ENCODE results near the gene PCSK6.
"Not testable (repeated sequence)": the region's sequence is repeated elsewhere in the genome, so short reads cannot be mapped to it uniquely, and the experiment has no call there.

PCSK6 gene

DNA sequence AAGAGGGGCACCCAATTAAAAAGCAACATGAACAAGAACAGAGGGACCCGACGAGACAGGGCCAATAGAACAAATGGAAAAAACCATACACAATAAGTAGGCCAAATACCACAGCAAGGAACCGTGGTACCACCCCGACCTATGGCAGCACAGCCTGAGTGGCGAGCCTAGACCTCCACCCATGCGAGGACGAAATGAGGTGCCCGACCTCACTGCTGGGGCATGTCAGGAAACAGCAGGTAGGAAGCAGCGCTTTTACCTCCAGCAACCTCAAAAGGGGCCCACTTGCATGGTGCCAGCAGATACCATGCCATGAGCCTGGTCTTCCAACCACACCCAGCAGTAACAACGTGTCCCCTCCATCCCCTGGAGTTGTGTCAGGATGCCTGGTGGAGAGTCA, 77.9 kb downstream of the PCSK6 start:
- Histone ChIP-seq H3K27me3 (ENCODE audit: control insufficient read depth, insufficient read depth, low read length) (no peaks in the 10 kb centered on the region), H3K9me3 (ENCODE audit: control insufficient read depth, insufficient read depth, low read length) (no peaks in the 10 kb centered on the region), H3K27ac (ENCODE audit: low read depth, low read length) (no peak overlapping the region), H3K9ac (ENCODE audit: low read depth, low read length) (no peak overlapping the region), H3K4me3 (ENCODE audit: low read depth, low read length) (no peak overlapping the region), H3K4me1 (ENCODE audit: control insufficient read depth, insufficient read depth, low read length) (peaks cover 8% of the 10 kb centered on the region; the same call in 1 of the 2 replicates), H3K36me3 (ENCODE audit: control insufficient read depth, insufficient read depth, low read length) (no peaks in the 10 kb centered on the region)

DNA sequence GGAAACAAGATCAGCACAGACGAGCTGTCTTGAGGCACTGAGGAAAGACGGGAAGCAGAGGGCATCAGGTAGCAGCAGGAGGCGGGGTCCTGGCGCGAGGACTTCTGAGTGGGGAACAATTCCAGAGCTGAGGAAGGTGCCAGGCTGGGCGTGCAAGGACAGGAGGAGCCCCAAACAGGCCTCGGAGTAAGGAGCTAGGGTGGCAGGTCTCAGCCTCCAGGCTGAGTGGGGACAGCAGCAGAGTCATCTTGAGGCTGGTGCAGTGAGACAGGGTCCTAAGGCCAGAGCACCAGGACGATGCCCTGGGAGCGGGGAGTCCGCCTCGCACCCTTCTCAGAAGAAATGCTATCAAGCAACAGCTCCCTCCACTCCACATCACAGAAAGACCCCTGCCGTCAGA, 78.4 kb downstream of the PCSK6 start:
- Histone ChIP-seq H3K4me3 (ENCODE audit: low read depth, low read length) (no peak overlapping the region), H3K4me1 (ENCODE audit: control insufficient read depth, insufficient read depth, low read length) (peaks cover 8% of the 10 kb centered on the region; the same call in 1 of the 2 replicates), H3K27ac (ENCODE audit: low read depth, low read length) (no peak overlapping the region), H3K36me3 (ENCODE audit: control insufficient read depth, insufficient read depth, low read length) (no peaks in the 10 kb centered on the region), H3K9ac (ENCODE audit: low read depth, low read length) (no peak overlapping the region), H3K27me3 (ENCODE audit: control insufficient read depth, insufficient read depth, low read length) (no peaks in the 10 kb centered on the region), H3K9me3 (ENCODE audit: control insufficient read depth, insufficient read depth, low read length) (no peaks in the 10 kb centered on the region)

DNA sequence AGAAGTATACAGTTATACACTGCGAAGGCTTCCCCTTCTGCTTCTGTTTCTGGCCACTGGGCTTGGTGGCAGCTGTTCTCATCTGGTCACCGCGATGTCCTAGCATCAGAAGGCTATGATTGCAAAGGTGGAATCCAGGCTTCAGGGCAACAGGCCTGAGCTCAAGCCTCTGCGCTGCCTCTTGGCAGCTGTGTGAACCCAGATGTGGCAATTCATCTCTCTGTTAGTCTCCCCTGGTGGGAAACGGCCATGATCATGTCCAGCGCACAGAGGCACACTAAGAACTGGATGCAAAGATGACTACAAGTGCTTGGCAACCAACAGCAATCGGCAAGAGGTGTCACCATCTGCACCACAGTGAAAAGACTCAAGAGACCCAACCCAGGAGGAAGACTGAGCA, 78.9 kb downstream of the PCSK6 start:
- no peaks in the 10 kb centered on the region for H3K27me3 ChIP-seq (ENCODE audit: control insufficient read depth, insufficient read depth, low read length)
- no peak overlapping the region for H3K9ac ChIP-seq (ENCODE audit: low read depth, low read length)
- no peaks in the 10 kb centered on the region for H3K9me3 ChIP-seq (ENCODE audit: control insufficient read depth, insufficient read depth, low read length)
- peaks cover 8% of the 10 kb centered on the region; the same call in 1 of the 2 replicates for H3K4me1 ChIP-seq (ENCODE audit: control insufficient read depth, insufficient read depth, low read length)
- H3K36me3 ChIP-seq (ENCODE audit: control insufficient read depth, insufficient read depth, low read length), result no peaks in the 10 kb centered on the region
- H3K27ac ChIP-seq (ENCODE audit: low read depth, low read length), result no peak overlapping the region
- no peak overlapping the region for H3K4me3 ChIP-seq (ENCODE audit: low read depth, low read length)

DNA sequence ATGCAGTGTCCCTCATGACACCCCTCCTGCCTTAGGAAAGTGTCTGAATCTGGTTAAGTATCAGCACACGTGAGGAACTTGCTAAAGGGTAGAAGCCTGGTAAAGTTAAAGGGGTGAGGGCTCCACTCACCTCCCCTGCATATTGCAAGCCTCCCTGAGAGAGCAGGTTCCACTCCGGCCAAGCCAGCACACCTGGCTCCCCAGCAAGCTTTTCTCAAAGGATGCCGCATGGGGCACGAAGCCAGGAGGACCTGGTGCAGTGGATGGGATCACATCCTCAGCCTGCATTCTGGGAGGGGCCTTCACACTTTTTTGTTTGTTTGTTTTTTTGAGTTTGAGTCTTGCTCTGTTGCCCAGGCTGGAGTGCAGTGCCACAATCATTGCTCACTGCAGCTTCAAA, 79.9 kb downstream of the PCSK6 start:
- Histone ChIP-seq H3K9me3 (ENCODE audit: control insufficient read depth, insufficient read depth, low read length) (no peaks in the 10 kb centered on the region), H3K4me1 (ENCODE audit: control insufficient read depth, insufficient read depth, low read length) (peaks cover 8% of the 10 kb centered on the region; the same call in 1 of the 2 replicates), H3K27me3 (ENCODE audit: control insufficient read depth, insufficient read depth, low read length) (no peaks in the 10 kb centered on the region), H3K27ac (ENCODE audit: low read depth, low read length) (no peak overlapping the region), H3K36me3 (ENCODE audit: control insufficient read depth, insufficient read depth, low read length) (no peaks in the 10 kb centered on the region), H3K9ac (ENCODE audit: low read depth, low read length) (no peak overlapping the region), H3K4me3 (ENCODE audit: low read depth, low read length) (no peak overlapping the region)

DNA sequence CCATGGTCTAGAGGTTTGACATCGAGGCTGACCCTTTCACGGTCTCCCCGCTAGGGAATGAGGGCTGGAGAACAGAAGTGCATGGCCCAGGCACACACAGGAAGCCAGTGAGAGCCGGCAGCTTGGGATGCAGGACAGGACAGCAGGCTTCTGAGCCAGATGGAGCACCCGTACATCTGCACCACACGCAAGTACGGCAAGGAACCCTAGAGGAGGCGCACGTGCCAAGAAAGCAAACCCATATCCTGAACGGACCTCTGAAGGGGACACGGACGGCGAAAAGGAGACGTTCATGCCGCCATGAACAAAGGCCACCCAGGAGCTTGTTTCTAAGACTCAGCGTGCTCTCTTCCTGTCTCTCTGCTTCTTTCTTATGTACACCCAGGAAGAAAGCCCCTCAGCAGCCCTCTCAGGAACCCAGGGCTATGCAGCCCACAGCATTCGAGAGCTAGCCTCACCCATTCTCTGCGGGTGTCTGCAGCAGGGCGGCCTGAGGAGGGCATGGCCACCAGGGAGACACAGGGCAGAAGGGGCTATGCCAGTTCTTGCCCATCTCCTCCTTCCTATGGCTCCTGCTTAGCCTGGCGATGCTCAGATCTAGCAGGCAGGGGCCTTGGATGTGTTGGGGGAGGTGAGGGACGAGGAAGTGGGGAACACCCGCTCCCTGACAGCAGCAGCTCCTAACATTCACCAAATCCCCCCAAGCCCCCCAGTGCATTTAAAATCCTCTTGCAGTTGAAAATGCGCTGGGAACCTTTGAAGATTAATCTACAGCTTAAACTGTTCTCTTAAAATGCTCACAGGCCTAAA, 81.3 kb downstream of the PCSK6 start:
- Histone ChIP-seq H3K27me3 (ENCODE audit: control insufficient read depth, insufficient read depth, low read length) (no peaks in the 10 kb centered on the region), H3K4me1 (ENCODE audit: control insufficient read depth, insufficient read depth, low read length) (peaks cover 8% of the 10 kb centered on the region; the same call in 1 of the 2 replicates), H3K9me3 (ENCODE audit: control insufficient read depth, insufficient read depth, low read length) (no peaks in the 10 kb centered on the region), H3K4me3 (ENCODE audit: low read depth, low read length) (no peak overlapping the region), H3K27ac (ENCODE audit: low read depth, low read length) (no peak overlapping the region), H3K9ac (ENCODE audit: low read depth, low read length) (no peak overlapping the region), H3K36me3 (ENCODE audit: control insufficient read depth, insufficient read depth, low read length) (no peaks in the 10 kb centered on the region)

DNA sequence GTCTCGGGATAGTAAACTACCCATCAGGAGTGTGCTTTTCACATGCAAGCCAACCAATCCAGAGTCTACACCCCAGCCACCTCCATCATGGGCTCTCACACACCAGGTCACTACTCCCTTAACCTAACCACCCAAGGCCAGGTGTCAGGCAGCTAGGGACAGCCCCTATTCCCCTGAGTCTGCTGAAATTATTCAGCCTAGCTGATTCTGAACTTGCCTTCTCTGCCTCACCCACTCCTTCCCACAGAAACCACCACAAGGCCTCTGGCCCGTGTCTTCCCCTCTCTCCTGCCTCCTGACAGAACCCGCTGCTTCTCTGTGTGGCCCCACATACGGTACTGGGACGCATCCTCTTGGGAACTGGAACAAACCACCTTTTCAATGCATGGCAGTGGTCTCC, 82.1 kb downstream of the PCSK6 start:
- H3K4me1 ChIP-seq (ENCODE audit: control insufficient read depth, insufficient read depth, low read length), result peaks cover 8% of the 10 kb centered on the region; the same call in 1 of the 2 replicates
- H3K27me3 ChIP-seq (ENCODE audit: control insufficient read depth, insufficient read depth, low read length), result no peaks in the 10 kb centered on the region
- H3K36me3 ChIP-seq (ENCODE audit: control insufficient read depth, insufficient read depth, low read length), result no peaks in the 10 kb centered on the region
- H3K9ac ChIP-seq (ENCODE audit: low read depth, low read length), result no peak overlapping the region
- H3K27ac ChIP-seq (ENCODE audit: low read depth, low read length), result no peak overlapping the region
- no peak overlapping the region for H3K4me3 ChIP-seq (ENCODE audit: low read depth, low read length)
- H3K9me3 ChIP-seq (ENCODE audit: control insufficient read depth, insufficient read depth, low read length), result no peaks in the 10 kb centered on the region

DNA sequence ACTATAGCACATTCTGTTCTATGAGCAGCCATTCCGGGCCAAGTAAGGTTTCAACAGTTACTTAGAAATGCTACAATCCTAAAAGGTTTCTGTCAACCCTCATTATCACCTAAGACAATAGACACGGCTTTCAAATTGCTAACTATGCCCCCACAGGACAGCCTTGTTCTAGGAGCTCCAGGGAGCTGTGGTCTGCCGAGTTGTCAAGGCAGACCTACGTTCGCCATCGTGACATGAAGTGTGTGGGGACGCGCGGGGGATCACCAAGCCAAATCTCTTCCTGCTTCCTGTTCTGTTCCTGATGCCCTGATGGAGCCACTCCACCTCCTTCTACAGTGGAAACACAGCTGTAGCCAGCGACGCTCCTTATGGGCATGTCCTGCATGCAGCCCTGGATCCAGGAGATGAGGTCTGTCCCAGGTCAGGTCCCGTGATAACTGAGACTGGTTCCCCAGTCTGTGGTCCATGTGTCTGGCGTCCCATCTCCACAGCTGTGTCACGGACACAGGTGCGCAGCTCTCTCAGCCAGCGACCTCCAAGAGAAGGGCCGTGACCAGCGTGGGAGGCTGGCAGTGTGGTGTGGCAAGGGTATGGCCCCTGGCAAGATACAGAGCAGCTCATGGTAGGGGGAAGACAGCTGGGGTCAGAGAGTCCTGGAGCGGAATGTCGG, 82.8 kb downstream of the PCSK6 start:
- no peak overlapping the region for H3K4me3 ChIP-seq (ENCODE audit: low read depth, low read length)
- peaks cover 8% of the 10 kb centered on the region; the same call in 1 of the 2 replicates for H3K4me1 ChIP-seq (ENCODE audit: control insufficient read depth, insufficient read depth, low read length)
- no peak overlapping the region for H3K9ac ChIP-seq (ENCODE audit: low read depth, low read length)
- no peaks in the 10 kb centered on the region for H3K9me3 ChIP-seq (ENCODE audit: control insufficient read depth, insufficient read depth, low read length)
- H3K36me3 ChIP-seq (ENCODE audit: control insufficient read depth, insufficient read depth, low read length), result no peaks in the 10 kb centered on the region
- no peaks in the 10 kb centered on the region for H3K27me3 ChIP-seq (ENCODE audit: control insufficient read depth, insufficient read depth, low read length)
- no peak overlapping the region for H3K27ac ChIP-seq (ENCODE audit: low read depth, low read length)

DNA sequence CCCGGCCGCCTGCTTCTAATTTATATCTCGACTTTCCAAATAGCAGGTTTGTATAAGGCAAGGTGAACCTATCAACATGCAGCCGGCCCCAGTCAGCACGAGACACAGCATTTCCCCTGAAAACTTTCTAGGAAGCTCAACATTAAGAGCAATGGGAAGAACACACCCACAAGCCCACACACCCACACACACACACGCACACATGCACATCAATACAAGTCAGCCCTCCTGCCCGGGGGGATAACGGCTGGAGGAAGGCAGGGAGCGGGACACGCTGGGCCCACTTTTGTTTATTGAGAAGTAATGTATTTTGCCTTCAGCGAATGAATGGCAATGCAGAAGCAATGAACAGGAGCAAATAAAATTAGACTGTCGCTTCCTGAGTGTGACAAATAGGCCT, 83.5 kb downstream of the PCSK6 start:
- Histone ChIP-seq H3K4me3 (ENCODE audit: low read depth, low read length) (no peak overlapping the region), H3K36me3 (ENCODE audit: control insufficient read depth, insufficient read depth, low read length) (no peaks in the 10 kb centered on the region), H3K27me3 (ENCODE audit: control insufficient read depth, insufficient read depth, low read length) (no peaks in the 10 kb centered on the region), H3K4me1 (ENCODE audit: control insufficient read depth, insufficient read depth, low read length) (peaks cover 8% of the 10 kb centered on the region; the same call in 1 of the 2 replicates), H3K9me3 (ENCODE audit: control insufficient read depth, insufficient read depth, low read length) (no peaks in the 10 kb centered on the region), H3K27ac (ENCODE audit: low read depth, low read length) (no peak overlapping the region), H3K9ac (ENCODE audit: low read depth, low read length) (no peak overlapping the region)

DNA sequence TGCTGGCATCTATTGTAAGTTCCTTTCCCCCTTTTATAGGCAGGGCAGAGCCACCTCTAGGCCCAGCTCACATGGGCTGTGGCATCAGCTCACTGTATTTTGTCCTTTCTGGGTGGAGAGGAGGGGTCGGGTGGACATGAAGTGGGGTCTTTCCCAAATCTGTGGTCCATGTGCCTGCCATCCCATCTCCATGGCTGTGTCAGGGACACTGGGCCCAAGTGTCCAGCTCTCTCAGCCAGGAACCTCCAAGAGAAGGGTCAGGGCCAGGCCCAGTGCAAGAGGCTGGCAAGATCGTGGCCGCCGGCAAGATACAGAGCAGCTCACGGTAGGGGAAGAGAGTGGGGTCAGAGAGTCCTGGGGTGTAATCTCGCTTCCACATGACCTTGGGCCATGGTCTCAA, 85.3 kb downstream of the PCSK6 start:
- H3K27ac ChIP-seq (ENCODE audit: low read depth, low read length), result no peak overlapping the region

DNA sequence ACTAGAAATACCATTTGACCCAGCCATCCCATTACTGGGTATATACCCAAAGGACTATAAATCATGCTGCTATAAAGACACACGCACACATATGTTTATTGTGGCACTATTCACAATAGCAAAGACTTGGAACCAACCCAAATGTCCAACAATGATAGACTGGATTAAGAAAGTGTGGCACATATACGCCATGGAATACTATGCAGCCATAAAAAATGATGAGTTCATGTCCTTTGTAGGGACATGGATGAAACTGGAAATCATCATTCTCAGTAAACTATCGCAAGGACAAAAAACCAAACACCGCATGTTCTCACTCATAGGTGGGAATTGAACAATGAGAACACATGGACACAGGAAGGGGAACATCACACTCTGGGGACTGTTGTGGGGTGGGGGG, 86.6 kb downstream of the PCSK6 start:
- not testable (repeated sequence) for H3K36me3 ChIP-seq (ENCODE audit: control insufficient read depth, insufficient read depth, low read length); H3K4me1 ChIP-seq (ENCODE audit: control insufficient read depth, insufficient read depth, low read length); H3K27ac ChIP-seq (ENCODE audit: low read depth, low read length); H3K27me3 ChIP-seq (ENCODE audit: control insufficient read depth, insufficient read depth, low read length); H3K9me3 ChIP-seq (ENCODE audit: control insufficient read depth, insufficient read depth, low read length); H3K4me3 ChIP-seq (ENCODE audit: low read depth, low read length); H3K9ac ChIP-seq (ENCODE audit: low read depth, low read length)

More for the DNA sequence above, 85.3 kb downstream of the PCSK6 start:
- H3K27me3 ChIP-seq (ENCODE audit: control insufficient read depth, insufficient read depth, low read length), result no peaks in the 10 kb centered on the region
- no peak overlapping the region for H3K4me3 ChIP-seq (ENCODE audit: low read depth, low read length)
- H3K4me1 ChIP-seq (ENCODE audit: control insufficient read depth, insufficient read depth, low read length), result peaks cover 8% of the 10 kb centered on the region; the same call in 1 of the 2 replicates
- no peaks in the 10 kb centered on the region for H3K36me3 ChIP-seq (ENCODE audit: control insufficient read depth, insufficient read depth, low read length)
- H3K9ac ChIP-seq (ENCODE audit: low read depth, low read length), result no peak overlapping the region
- H3K9me3 ChIP-seq (ENCODE audit: control insufficient read depth, insufficient read depth, low read length), result no peaks in the 10 kb centered on the region

DNA sequence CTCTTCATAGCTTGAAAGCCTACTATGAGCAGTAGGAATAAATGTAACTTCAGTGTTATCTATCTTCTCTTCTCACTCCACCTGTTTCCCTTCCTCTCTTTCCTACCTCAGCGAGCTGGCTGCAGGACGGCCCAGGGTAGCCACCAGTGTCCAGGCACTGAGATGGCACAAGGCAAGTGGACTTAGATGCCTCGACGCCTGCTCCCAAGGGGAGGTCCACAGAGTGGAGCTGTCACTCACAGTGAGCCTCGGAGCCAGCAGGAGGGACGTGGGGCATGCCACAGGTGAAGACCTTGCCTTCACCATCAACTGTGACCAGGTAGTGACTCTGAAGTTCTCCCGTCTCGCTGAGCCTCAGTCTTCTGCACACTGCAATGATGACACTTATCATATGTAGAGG, 88.2 kb downstream of the PCSK6 start:
- Histone ChIP-seq H3K9ac (ENCODE audit: low read depth, low read length) (no peak overlapping the region), H3K4me3 (ENCODE audit: low read depth, low read length) (no peak overlapping the region), H3K36me3 (ENCODE audit: control insufficient read depth, insufficient read depth, low read length) (no peaks in the 10 kb centered on the region), H3K27me3 (ENCODE audit: control insufficient read depth, insufficient read depth, low read length) (no peaks in the 10 kb centered on the region), H3K4me1 (ENCODE audit: control insufficient read depth, insufficient read depth, low read length) (no peaks in the 10 kb centered on the region), H3K9me3 (ENCODE audit: control insufficient read depth, insufficient read depth, low read length) (no peaks in the 10 kb centered on the region), H3K27ac (ENCODE audit: low read depth, low read length) (no peak overlapping the region)

All from HUES48 (cell line).